Duodenal mucosa (tissue), 2 donors: ENCODE results near the gene GNG4.

Source experiments
- H3K27ac ChIP-seq: one replicate; pipeline ENCODE4 v1.7.0; 2013; ENCODE audit warnings: low read depth, low read length
- H3K27me3 ChIP-seq, 2 donors: one replicate each; pipeline ENCODE4 v1.7.0; 2013; ENCODE audit warnings: low read length in 2 of 2, control low read depth in 1 of 2; ENCODE audit not compliant: insufficient read depth in 2 of 2, control insufficient read depth in 1 of 2
- H3K36me3 ChIP-seq, 2 donors: one replicate each; pipeline ENCODE4 v1.7.0; 2013; ENCODE audit warnings: low read length in 2 of 2, control low read depth in 1 of 2; ENCODE audit not compliant: insufficient read depth in 2 of 2, control insufficient read depth in 1 of 2
- H3K4me1 ChIP-seq, 2 donors: one replicate each; pipeline ENCODE4 v1.7.0; 2013; ENCODE audit warnings: low read length in 2 of 2, control low read depth in 1 of 2; ENCODE audit not compliant: insufficient read depth in 2 of 2, control insufficient read depth in 1 of 2
- H3K4me3 ChIP-seq, 2 donors: one replicate each; pipeline ENCODE4 v1.7.0; 2013; ENCODE audit warnings: low read length in 2 of 2, low read depth in 1 of 2
- H3K9ac ChIP-seq, 2 donors: one replicate each; pipeline ENCODE4 v1.7.0; 2013; ENCODE audit warnings: low read length in 2 of 2, low read depth in 1 of 2
- H3K9me3 ChIP-seq, 2 donors: one replicate each; pipeline ENCODE4 v1.7.0; 2013; ENCODE audit warnings: low read length in 2 of 2, control low read depth in 1 of 2; ENCODE audit not compliant: control insufficient read depth in 1 of 2

Gene GNG4

GRCh38 chr1:235671992-235672391, 22.4 kb upstream of the GNG4 start:
- H3K36me3 ChIP-seq, result peaks cover 34 to 41% of the 10 kb centered on the region in 2 donors

GRCh38 chr1:235670157-235670776, 20.7 kb upstream of the GNG4 start:
- no peaks in the 10 kb centered on the region for H3K27me3 ChIP-seq
- H3K27ac ChIP-seq, result no peak overlapping the region
- H3K4me1 ChIP-seq, result no peaks in the 10 kb centered on the region
- H3K4me3 ChIP-seq, result no peak overlapping the region
- H3K9me3 ChIP-seq, result peaks cover 18 to 27% of the 10 kb centered on the region in 2 donors
- no peak overlapping the region for H3K9ac ChIP-seq
- H3K36me3 ChIP-seq, result peaks cover 24 to 25% of the 10 kb centered on the region in 2 donors

More at GRCh38 chr1:235671992-235672391, 22.4 kb upstream of the GNG4 start:
- Histone ChIP-seq H3K9me3 (peaks cover 22 to 29% of the 10 kb centered on the region in 2 donors), H3K4me3 (no peak overlapping the region), H3K27ac (no peak overlapping the region), H3K4me1 (no peaks in the 10 kb centered on the region), H3K9ac (no peak overlapping the region), H3K27me3 (no peaks in the 10 kb centered on the region)

GRCh38 chr1:235669277-235669676, 19.7 kb upstream of the GNG4 start:
- H3K9me3 ChIP-seq, result peaks cover 17 to 24% of the 10 kb centered on the region in 2 donors
- H3K9ac ChIP-seq, result no peak overlapping the region
- H3K36me3 ChIP-seq, result peaks cover 17 to 20% of the 10 kb centered on the region in 2 donors
- H3K4me1 ChIP-seq, result no peaks in the 10 kb centered on the region
- no peak overlapping the region for H3K4me3 ChIP-seq
- H3K27me3 ChIP-seq, result no peaks in the 10 kb centered on the region
- no peak overlapping the region for H3K27ac ChIP-seq

- Histone ChIP-seq H3K9ac (no peak overlapping the region), H3K4me1 (no peaks in the 10 kb centered on the region), H3K27ac (no peak overlapping the region), H3K9me3 (no peaks in the 10 kb centered on the region), H3K4me3 (no peak overlapping the region), H3K36me3 (peaks cover 8 to 9% of the 10 kb centered on the region in 2 donors), H3K27me3 (no peaks in the 10 kb centered on the region)
Observed at GRCh38 chr1:235663628-235664027, 14.0 kb upstream of the GNG4 start.

GRCh38 chr1:235661568-235661967, 12.0 kb upstream of the GNG4 start:
- Histone ChIP-seq H3K4me3 (no peak overlapping the region), H3K9me3 (no peaks in the 10 kb centered on the region), H3K9ac (no peak overlapping the region), H3K36me3 (peaks cover 8 to 9% of the 10 kb centered on the region in 2 donors), H3K4me1 (peaks cover 0 to 4% of the 10 kb centered on the region in 2 donors), H3K27me3 (no peaks in the 10 kb centered on the region), H3K27ac (no peak overlapping the region)

- Histone ChIP-seq H3K27me3 (no peaks in the 10 kb centered on the region), H3K9ac (no peak overlapping the region), H3K36me3 (peaks cover 8 to 9% of the 10 kb centered on the region in 2 donors), H3K4me3 (no peak overlapping the region), H3K4me1 (peaks cover 0 to 4% of the 10 kb centered on the region in 2 donors), H3K27ac (no peak overlapping the region), H3K9me3 (no peaks in the 10 kb centered on the region)
Observed at GRCh38 chr1:235659186-235659771, 9.7 kb upstream of the GNG4 start.

- Histone ChIP-seq H3K4me3 (no peak overlapping the region), H3K9ac (no peak overlapping the region), H3K27me3 (peaks cover 0 to under 1% of the 10 kb centered on the region in 2 donors), H3K36me3 (peaks cover 3 to 6% of the 10 kb centered on the region in 2 donors), H3K27ac (no peak overlapping the region), H3K4me1 (peaks cover 0 to 4% of the 10 kb centered on the region in 2 donors), H3K9me3 (no peaks in the 10 kb centered on the region)
Observed at GRCh38 chr1:235657747-235658526, 8.4 kb upstream of the GNG4 start.

- H3K27ac ChIP-seq, result no peak overlapping the region
- no peak overlapping the region for H3K9ac ChIP-seq
- no peak overlapping the region for H3K4me3 ChIP-seq
- no peaks in the 10 kb centered on the region for H3K9me3 ChIP-seq
- H3K27me3 ChIP-seq, result peaks cover 0 to 3% of the 10 kb centered on the region in 2 donors
- peaks cover 0 to 6% of the 10 kb centered on the region in 2 donors for H3K36me3 ChIP-seq
- peaks cover 0 to 4% of the 10 kb centered on the region in 2 donors for H3K4me1 ChIP-seq
Observed at GRCh38 chr1:235657269-235657668, 7.7 kb upstream of the GNG4 start.

- no peaks in the 10 kb centered on the region for H3K9me3 ChIP-seq
- no peak overlapping the region for H3K4me3 ChIP-seq
- H3K9ac ChIP-seq, result no peak overlapping the region
- H3K4me1 ChIP-seq, result peaks cover 12 to 22% of the 10 kb centered on the region in 2 donors
- H3K36me3 ChIP-seq, result no peaks in the 10 kb centered on the region
- no peak overlapping the region for H3K27ac ChIP-seq
- H3K27me3 ChIP-seq, result peaks cover 3 to 22% of the 10 kb centered on the region in 2 donors
Observed at GRCh38 chr1:235652364-235652763, 2.8 kb upstream of the GNG4 start.
